Kidney tubule cell (primary cell): Measurements from ENCODE around the gene ZNF606.
A peak's percentile ranks its signal among the peaks of the same experiment; 100 is the strongest.
"Not testable (repeated sequence)": the region's sequence is repeated elsewhere in the genome, so short reads cannot be mapped to it uniquely, and the experiment has no call there.

ENCODE experiments used
- DNase-seq: peaks from one replicate; pipeline ENCODE4 v3.0.0-alpha.2; 2018; ENCODE audit warnings: low spot score

ZNF606 gene

DNA sequence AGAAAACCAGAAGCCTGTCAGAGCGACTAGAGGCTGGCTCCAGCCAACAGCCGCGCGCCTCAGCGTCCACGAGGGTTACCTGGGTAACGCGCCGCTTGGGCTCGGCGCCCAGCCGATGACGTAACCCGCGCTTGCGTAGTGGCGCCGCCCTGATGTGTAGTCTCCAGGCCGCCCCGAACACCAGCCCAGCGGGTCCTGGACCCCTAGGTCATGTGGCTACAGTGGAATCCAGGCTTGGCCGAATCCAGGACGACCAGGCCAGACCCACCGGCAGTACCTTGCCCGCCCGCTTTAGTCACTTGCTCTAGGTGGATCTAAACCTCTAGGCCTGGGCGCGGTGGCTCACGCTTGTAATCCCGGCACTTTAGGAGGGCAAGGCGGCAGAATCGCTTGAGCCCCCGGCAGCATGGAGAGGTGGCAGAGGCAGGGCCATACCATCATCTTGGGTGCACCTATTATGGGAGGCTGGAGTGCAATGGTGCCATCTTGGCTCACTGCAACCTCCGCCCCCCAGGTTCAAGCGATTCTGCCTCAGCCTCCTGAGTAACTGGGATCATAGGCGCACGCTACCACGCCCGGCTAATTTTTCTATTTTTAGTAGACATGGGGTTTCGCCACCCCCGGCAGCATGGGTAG is 7.2 kb upstream of the ZNF606 start:
- peak; percentile 79 for DNase-seq

DNA sequence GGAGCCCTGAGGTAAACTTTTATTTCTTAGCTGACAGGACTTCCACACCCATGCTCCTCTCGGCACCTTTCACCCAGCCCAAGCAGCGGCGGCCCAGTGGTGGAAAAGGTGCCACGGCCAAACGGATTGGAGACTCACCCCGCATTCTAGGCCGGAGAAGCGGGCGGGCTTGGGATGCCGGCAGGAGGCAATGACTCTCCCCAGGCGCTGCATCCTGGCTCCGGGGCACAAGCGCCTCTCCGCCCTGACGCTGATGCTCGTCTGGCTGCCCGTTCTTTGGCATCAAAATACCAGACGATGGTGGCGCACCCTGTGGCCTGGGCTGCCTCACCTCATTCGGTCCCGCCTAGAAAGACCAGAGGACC is 6.7 kb upstream of the ZNF606 start:
- DNase-seq = no peak

DNA sequence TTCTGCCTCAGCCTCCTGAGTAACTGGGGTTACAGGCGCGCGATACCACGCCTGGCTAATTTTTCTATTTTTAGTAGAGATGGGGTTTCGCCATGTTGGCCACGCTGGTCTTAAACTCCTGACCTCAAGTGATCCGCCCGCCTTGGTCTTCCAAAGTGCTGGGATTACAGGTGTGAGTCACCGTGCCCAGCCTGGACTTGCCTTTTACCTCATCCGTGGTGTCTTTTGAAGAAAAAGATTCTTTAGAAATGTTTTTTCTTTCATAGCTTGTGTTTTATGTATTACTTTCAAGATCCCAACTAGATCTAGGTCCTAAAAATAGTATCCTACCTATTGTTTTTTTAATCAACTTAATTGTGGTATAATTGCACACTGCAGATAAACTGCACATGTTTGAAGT is 6.3 kb upstream of the ZNF606 start:
- not testable (repeated sequence) for DNase-seq

DNA sequence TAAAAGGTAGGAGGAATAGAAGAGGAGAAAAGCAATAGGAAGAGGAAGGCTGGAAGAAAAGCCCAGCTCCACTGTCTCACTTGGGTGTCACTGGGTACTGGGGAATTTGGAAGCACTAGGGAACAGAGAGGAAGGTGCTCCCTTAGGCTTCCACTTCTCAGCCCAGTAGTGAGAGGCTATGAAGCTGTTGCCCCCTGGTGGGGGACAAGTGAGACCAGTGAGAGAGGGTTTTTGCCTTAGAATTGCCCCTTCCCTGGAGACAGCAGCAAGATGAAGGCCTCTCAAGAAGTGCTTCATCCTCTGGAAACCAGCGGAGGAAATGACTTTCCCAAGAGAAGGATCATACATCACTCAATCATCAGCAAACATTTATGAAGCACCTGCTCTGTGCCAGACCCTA is 4.7 kb upstream of the ZNF606 start:
- DNase-seq = no peak

DNA sequence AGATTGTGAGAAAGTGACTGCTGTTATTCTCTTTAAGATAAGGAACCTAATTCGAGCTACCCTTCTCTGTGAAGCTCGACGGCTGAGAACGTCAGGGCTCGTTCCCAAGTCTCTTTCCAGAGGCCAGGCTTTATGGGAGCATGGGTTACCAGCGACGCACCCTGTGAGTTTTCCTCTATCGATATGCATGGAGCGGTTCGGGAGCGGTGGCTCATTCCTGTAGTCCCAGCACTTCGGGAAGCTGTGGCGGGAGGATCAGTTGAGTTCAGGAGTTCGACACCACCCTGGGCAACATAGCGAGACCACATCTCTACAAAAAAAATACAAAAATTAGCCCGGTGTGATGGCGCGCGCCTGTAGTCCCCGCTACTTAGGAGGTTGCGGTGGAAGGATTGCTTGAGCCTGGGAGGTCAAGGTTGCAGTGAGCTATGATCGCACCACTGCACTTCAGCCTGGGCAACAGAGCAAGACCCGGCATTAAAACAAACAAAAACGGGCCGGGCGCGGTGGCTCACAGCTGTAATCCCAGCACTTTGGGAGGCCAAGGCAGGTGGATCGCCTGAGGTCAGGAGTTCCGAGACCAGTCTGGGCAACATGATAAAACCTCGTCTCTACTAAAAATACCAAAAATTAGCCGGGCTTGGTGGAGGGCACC is 681 bp upstream of the ZNF606 start:
- no peak for DNase-seq

DNA sequence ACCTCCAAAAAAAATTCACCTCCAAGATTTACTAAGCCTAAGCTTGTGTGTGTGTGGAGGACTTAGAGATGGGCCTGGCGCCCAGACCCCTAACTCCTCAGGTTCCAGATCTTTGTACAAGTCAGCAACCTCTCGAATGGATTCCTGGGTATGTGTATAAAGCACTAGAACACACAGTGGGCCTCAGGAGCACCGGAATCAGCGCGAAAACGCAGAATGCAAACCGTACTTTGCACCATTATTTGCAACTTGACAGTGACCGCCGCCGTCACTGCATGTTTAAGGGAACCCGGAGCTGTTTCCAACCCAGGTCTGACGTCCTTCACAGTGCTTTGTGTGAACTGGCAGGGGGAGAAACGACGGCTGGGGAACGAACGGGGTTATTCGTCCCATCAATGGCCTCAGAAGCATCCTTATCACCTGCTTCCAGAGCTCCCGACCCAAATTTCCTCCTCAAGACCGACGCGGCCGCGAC is 688 bp downstream of the ZNF606 start:
- DNase-seq = peak; percentile 6

DNA sequence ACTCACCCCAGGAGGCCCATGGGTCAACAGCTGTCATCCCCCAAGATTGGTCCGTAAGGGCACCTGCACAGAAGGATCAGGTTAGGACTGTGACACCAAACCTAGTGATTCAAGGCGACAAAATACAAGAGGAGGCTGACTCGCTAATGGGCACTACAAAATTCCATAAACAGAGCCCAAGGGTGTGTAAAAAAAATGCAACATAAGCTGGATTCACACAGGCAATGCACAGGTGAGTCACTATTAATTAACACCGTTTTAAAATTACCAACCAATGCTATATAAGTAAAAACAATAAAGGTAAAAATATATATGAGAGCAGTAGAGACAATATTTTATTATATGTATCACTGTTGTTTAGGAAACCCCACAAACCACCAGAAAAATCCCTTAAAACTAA is 1.9 kb downstream of the ZNF606 start:
- DNase-seq = no peak

DNA sequence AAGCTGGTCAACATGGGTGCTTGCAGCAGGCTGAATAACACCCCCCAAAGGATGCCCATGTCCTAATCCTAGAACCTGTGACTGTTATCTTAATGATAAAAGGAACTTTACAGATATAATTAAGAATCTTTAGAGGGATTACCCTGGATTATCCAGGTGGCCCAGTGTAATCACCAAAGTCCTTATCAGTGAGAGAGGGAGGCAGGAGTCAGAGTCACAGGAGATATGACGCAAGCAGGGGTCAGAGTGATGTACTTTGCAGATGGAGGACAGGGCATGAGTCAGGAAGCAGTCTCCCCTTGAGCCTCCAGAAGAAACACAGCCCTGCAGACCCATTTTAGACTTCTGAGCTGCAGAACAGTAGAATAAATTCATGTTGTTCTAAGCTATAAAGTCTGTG is 9.8 kb downstream of the ZNF606 start:
- no peak for DNase-seq

DNA sequence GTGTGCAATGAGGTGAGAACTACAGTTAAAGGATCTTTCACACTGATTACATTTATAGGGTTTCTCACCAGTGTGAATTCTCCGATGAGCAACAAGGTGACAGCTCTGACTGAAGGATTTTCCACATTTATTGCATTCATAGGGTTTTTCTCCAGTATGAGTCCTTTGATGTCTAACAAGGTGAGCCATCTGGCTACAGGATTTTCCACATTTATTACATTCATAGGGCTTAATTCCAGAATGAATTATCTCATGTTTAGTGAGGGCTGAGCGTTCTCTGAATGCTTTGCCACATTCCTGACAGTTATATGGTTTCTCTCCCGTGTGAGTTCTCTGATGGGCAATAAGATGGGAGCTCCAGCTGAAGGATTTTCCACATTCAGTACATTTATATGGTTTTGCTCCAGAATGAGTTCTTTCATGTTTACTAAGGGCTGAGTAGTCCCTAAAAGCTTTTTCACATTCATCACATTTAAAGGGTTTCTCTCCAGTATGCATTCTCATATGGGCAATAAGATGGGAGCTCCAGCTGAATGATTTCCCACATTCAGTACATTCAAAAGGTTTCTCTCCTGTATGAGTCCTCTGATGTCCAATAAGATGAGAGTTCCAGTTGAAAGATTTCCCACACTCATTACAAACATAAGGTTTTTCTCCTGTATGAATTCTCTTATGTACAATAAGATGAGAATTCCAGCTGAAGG is 23.9 kb downstream of the ZNF606 start:
- DNase-seq = no peak

DNA sequence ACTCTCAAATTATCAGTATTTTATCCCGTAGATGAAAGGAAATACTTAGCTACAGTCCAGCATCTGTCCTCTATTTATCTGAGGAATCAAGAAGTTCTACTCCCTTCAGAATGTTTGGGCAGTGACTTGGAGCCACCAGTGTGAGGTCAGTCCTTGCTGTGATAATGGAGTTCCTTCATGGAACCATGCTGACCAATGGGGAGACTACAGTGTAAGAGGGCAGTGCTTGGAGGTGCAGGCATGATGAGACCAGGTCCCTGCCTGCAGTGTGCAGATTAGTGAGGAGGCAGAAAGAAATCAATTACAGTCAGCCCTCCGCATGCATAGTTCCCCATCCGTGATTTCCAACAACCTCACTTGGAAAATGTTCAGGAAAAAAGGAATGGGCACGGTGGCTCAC is 28.2 kb downstream of the ZNF606 start, which contains the start of gene C19orf18:
C19orf18 (minus strand) TSS at position 101 of the 400 bp plus-strand sequence. CDS start 102 bp downstream, outside the sequence.
- DNase-seq = no peak

DNA sequence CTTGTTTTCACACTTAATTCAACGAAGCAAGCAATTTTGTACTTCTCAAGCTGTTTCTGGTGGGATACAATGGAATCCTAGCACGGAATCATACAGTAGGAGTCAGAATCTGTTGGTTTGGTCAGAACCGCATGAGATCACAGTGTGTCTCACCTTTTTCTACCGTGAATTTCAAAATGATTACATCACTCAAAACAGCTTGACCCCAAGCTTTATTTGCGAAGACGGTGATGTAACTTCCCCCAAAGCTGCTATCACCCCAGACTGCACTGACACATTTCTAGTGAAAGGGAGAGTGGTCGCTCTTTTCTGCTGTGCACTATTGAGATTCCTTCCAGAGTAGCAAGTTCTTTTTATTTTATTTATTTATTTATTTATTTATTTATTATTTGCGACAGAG is 37.9 kb downstream of the ZNF606 start:
- DNase-seq = no peak

DNA sequence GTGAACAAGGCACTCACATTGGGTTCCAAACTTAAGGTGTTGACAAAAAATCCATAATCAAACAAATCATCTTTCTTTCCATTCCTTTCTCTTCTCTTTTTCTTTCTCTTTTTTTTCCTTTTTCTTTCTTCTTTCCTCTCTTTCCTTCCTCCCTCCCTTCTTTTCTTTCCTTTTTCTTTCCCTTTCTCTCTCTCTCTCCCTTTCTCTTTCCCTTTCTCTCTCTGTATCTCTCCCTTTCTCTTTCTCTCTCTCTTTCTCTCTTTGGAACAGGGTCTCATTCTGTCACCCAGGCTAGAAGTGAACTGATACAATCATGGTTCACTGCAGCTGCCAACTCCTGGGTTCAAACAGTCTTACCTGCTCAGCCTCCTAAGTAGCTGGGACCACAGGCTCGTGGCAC is 40.8 kb downstream of the ZNF606 start:
- no peak for DNase-seq

DNA sequence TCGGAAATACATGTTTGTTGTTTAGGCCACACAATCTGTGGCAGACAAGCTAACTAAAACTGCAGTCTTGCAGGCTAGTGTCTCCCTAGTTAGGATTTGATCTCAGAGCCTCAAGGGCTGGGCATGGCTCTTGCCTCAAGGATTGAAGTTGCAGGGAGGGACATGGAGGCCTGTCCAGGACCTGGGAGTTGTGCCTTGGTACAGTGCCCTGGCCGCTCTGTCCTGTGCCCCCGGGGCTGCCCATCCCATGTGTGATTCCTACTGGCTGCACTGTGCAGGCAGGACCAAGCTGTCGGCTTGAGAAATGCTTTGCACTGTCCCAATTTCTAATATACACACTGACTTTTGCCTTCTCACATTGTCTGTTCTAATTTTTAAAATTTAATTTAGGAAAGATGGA is 47.6 kb downstream of the ZNF606 start:
- DNase-seq = no peak

DNA sequence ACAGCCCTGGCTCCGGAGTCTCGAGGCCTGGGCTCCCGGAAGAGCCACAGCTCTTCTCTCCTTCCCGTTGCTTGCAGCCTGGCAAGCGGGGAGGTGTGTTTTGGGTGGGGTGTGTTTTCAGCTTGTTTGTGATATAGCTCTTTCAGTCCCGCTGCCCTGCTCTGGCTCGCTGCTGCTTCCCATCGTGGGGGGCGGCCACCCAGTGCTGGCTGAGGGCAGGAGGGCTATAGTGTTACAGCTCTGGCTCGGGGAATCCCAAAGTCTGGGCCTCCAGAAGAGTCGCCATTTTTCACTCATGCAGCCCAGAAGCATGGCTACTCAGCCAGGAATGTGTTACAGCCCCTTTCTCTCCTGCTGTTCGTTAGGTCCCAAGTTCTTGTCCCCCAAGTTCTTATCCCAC is 52.9 kb downstream of the ZNF606 start:
- DNase-seq = no peak

DNA sequence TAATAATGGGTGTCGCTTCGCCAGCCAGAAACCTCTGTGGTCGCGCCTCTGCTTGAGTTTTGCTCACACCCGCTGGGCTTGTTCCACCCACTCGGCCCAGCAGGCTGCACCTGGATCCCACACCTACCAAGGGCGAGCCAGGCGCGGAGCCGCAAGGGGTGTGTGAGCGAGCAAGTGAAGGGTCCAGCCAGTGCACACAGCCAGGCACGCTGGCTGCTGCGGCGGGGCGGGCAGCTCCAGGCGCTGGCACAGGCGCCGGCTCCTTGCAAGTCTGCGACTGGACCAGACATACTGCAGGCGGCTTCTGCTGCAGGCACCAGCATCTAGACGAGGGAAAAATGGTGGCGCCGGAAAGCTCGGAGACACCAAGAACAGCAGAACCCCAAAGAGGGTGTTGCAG is 53.3 kb downstream of the ZNF606 start:
- DNase-seq = no peak

DNA sequence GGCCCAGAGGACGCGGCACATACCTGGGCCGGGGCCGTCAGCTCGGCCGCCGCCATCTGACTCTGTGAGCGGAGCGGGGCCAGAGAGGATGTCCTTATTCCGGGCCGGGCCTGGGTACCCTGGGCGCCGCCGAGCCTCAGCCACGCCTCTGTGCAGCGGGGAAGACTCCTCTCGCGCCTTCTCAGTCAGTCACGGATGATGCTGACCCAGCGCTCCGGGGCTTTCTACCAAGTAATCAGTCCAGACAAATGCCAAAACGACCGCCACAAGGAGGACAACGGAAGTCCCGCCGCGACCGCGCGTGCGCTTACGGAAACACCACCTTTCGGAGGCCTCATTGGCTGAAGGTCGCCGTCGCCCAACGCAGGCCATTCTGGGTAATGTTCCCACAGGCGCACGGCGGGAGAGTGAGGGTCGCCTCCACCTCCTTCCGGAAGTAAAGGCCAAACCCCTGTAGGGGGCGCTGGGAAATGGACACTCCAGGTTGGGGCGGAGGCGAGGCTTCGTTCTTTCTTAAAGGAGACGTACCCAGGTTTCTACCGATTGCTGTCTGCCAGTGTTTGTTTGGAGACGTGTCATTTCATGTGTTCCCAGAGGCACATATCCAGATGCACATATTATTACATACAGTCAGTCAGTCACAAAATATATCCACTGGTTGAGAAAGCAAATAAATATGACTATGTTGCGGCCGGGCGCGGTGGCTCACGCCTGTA is 55.0 kb downstream of the ZNF606 start, which contains the start of gene ZNF256:
ZNF256 (minus strand) TSS at position 288 of the 716 bp plus-strand sequence; CDS start at position 56, 232 bp downstream.
- peak; percentile 95 for DNase-seq

DNA sequence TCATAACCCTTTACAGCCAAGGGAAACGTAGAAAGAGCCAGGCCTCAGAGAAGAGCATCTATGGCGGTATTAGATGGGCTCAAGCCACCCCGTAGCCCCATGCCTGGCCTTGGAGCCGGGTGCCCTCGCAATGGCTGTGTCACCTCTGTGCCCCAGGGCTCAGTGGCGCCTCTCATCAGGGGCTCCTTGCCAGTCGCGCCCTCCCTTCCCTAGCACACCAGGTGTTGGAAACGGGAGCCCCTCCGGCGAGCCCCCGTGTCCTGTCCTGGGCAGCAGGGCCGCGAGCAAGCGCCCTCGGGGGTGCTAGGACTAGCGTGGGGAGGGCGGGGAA is 55.6 kb downstream of the ZNF606 start:
- DNase-seq = no peak

DNA sequence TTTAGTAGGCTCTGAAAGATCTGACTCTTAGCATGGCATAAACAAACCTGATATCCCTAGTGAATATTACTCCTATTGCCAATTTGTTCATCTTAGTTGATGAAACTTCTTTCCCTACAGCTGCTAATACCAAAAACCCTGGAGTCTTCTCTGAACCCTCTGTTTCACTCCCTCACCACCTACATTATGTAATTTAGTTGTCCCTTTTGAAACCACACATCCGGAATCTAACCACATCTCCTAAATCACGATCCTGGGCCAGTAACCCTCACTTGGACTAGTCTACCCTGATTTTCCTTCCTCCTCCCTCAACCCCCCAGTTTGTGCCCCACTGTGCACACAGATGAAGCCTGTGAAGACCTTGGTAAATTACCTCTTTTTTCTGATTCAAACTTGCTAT is 56.3 kb downstream of the ZNF606 start:
- no peak for DNase-seq

DNA sequence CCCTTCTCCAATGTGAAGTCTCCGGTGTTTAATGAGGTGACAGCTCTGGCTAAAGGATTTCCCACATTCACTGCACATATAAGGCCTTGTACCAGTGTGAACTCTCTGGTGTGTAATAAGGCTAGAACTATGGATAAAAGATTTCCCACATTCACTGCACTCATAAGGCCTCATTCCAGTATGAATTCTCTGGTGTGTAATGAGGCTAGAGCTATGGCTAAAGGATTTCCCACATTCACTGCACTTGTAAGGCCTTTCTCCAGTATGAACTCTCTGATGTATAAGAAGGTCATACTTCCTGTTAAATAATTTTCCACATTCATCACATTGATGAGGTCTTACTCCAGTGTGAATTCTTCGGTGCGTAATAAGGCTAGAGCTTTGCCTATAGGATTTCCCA is 61.0 kb downstream of the ZNF606 start:
- no peak for DNase-seq

DNA sequence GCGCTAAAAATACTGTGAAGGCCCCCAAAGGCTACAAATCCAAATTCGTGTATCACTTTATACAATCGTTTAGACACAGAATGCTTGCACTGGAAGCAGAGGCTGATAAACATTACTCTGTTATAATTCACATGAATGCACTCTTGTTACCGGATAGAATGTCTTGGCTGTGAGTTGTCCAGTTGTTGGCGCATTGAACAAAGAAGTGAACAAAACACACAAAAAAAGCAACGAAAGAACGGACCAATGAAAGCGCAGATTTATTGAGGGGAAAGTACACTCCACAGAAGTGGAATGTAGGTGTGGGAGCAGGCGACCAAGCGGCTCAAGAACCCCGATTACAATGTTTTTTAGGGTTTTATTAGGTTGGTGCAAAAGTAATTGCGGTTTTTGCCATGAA is 66.9 kb downstream of the ZNF606 start:
- no peak for DNase-seq

DNA sequence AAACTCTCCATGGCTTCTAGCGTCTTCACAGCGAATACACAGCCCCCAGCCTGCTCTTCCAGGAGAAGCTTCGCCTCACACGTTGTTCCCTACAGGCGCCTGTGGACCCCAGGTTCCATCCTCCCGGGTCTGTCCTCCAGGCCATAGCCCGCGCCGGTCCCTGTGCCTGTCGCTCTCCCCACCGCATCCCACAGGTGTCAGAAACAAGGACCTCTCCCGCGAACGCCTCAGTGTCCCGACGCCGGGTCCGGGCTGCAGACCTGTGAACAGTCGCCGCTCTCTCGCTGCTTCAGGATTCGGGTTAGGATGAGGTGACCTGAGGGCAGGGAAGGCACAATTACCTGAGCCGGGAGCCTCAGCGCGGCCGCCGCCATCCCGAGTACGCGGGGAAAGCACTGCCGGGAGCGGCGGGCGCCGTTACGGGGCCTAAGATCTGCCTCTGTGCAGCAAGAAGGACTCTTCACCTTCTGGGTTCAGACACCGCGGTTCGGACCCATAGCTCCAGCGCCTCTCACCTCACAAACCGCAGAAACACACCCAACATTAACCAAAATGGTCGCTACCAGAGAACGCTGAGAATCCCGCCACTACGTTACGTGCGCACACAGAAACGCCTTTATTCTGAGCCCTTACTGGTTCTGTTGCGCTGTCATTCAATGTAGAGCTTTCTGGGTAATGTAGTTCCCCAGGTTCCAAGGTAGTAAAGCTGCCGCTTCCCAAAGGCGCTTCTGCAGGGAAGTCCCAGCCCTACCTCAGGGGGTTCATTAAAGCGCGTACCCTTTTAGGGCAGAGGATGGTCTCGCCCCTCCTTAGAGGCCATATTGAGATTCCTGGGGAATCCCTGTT is 67.6 kb downstream of the ZNF606 start, which contains the start of gene ZNF418:
ZNF418 (minus strand) TSS at position 583 of the 846 bp plus-strand sequence. CDS start 1,580 bp downstream, outside the sequence.
- peak; percentile 83 for DNase-seq

DNA sequence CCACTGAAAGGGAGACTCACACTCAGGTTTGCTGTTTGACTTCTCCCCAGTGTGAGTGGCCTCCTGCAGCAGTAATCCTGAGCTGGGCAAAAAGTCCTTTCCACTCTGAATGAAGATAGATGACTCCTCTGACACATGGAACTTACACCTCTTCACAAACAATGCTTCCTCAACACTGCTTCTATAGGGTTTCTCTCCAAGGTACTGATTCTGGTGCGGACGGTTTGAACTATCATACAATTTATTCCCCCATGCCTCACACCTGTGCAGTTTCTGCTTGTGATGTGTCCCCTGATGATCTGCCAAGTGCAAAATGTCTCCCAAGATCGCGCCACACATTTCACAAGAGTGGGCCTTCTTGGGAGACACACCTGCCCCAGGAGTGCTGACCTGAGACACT is 75.0 kb downstream of the ZNF606 start:
- DNase-seq = no peak
